HepG2 (cell line): Measurements from ENCODE around the gene SPAG7. TPM values are rescaled to one million over a fixed set of nuclear protein-coding genes. Genes with fewer than 3 reads are reported as not detected.

Experiments used
- FOXJ3 ChIP-seq: sonication (generic); formaldehyde crosslinking; IDR thresholded peaks from 2 replicates; pipeline ENCODE4 v1.4.0; 2020; ENCODE audit warnings: missing genetic modification reagents, mild to moderate bottlenecking, borderline replicate concordance
- KLF6 ChIP-seq: IDR thresholded peaks from 2 replicates; pipeline ENCODE4 v1.8.0; 2016; ENCODE audit warnings: missing biosample characterization, missing genetic modification reagents
- RERE ChIP-seq: IDR thresholded peaks from 2 replicates; pipeline ENCODE4 v1.6.1; 2016; ENCODE audit warnings: low read depth, missing genetic modification reagents, missing compliant biosample characterization
- SALL2 ChIP-seq: sonication (generic); formaldehyde crosslinking; IDR thresholded peaks from 2 replicates; pipeline ENCODE4 v1.8.1; 2023; ENCODE audit warnings: mild to moderate bottlenecking, missing genetic modification reagents, inconsistent platforms
- ZBTB21 ChIP-seq: sonication (generic); formaldehyde crosslinking; IDR thresholded peaks from 2 replicates; pipeline ENCODE4 v1.4.0; 2020; ENCODE audit warnings: missing genetic modification reagents
- ZBTB7A ChIP-seq: sonication (generic); formaldehyde crosslinking; IDR thresholded peaks from 2 replicates; pipeline ENCODE4 v1.8.0; 2022; ENCODE audit warnings: mild to moderate bottlenecking, missing genetic modification reagents
- ZNF138 ChIP-seq: sonication (generic); formaldehyde crosslinking; IDR thresholded peaks from 2 replicates; pipeline ENCODE4 v1.5.0; 2020; ENCODE audit warnings: mild to moderate bottlenecking, low read depth, missing genetic modification reagents
- ZNF143 ChIP-seq: sonication (generic); formaldehyde crosslinking; IDR thresholded peaks from 2 replicates; pipeline ENCODE4 v1.4.0; 2020; ENCODE audit warnings: missing genetic modification reagents
- ZNF232 ChIP-seq: sonication (generic); formaldehyde crosslinking; IDR thresholded peaks from 2 replicates; pipeline ENCODE4 v1.4.0; 2020; ENCODE audit warnings: missing genetic modification reagents, borderline replicate concordance
- ZNF414 ChIP-seq: sonication (generic); formaldehyde crosslinking; IDR thresholded peaks from 2 replicates; pipeline ENCODE4 v1.5.0; 2020; ENCODE audit warnings: missing genetic modification reagents
- ZNF549 ChIP-seq: sonication (generic); formaldehyde crosslinking; IDR thresholded peaks from 2 replicates; pipeline ENCODE4 v1.5.0; 2020; ENCODE audit warnings: missing genetic modification reagents
- ZNF556 ChIP-seq: sonication (generic); formaldehyde crosslinking; IDR thresholded peaks from 2 replicates; pipeline ENCODE4 v1.4.0; 2020; ENCODE audit warnings: mild to moderate bottlenecking, missing genetic modification reagents, borderline replicate concordance
- polyA plus RNA-seq, 8 experiments: library from polyadenylated mRNA; depleted of rRNA in 3 of 8; stranded (reverse) in 7 of 8; unstranded in 1 of 8; fragments of >200 nt; fragmentation: Illumina TruSeq in 4 of 8; extraction: Trizol in 4 of 8; gene quantifications; 2 replicates each; pipeline versions ENCODE4 v1.2.1 to v1.2.3, GENCODE V29; 2011 to 2016; ENCODE audit warnings: low read depth in 4 of 8, missing spikeins in 1 of 8, mixed read lengths in 1 of 8; ENCODE audit not compliant: insufficient read depth in 1 of 8
- total RNA-seq, 5 experiments: library from RNA; depleted of rRNA; stranded (reverse); fragments of >200 nt; fragmentation: Illumina TruSeq; extraction: Trizol; gene quantifications; 2 replicates each; pipeline ENCODE4 v1.2.3, GENCODE V29; 2016; ENCODE audit warnings: low read depth in 1 of 5
- TF ChIP-seq, protein P1 (sequence below), 2 experiments: fragments of 450-650 bp in 1 of 2; sonication (generic) in 1 of 2; formaldehyde crosslinking in 1 of 2; IDR thresholded peaks; 2 replicates each; pipeline versions ENCODE4 v1.6.1 to v1.8.0; 2016 to 2022; ENCODE audit warnings: antibody characterized with exemption in 1 of 2, mild to moderate bottlenecking in 1 of 2, missing genetic modification reagents in 1 of 2

The SPAG7 gene
- total and polyA plus RNA-seq, 2 of the 13 experiments (the other 11 are each of a cell fraction or from before 2014, with no cell fraction given): 51.0 to 59.0 TPM

- TF ChIP-seq, protein P1, sequence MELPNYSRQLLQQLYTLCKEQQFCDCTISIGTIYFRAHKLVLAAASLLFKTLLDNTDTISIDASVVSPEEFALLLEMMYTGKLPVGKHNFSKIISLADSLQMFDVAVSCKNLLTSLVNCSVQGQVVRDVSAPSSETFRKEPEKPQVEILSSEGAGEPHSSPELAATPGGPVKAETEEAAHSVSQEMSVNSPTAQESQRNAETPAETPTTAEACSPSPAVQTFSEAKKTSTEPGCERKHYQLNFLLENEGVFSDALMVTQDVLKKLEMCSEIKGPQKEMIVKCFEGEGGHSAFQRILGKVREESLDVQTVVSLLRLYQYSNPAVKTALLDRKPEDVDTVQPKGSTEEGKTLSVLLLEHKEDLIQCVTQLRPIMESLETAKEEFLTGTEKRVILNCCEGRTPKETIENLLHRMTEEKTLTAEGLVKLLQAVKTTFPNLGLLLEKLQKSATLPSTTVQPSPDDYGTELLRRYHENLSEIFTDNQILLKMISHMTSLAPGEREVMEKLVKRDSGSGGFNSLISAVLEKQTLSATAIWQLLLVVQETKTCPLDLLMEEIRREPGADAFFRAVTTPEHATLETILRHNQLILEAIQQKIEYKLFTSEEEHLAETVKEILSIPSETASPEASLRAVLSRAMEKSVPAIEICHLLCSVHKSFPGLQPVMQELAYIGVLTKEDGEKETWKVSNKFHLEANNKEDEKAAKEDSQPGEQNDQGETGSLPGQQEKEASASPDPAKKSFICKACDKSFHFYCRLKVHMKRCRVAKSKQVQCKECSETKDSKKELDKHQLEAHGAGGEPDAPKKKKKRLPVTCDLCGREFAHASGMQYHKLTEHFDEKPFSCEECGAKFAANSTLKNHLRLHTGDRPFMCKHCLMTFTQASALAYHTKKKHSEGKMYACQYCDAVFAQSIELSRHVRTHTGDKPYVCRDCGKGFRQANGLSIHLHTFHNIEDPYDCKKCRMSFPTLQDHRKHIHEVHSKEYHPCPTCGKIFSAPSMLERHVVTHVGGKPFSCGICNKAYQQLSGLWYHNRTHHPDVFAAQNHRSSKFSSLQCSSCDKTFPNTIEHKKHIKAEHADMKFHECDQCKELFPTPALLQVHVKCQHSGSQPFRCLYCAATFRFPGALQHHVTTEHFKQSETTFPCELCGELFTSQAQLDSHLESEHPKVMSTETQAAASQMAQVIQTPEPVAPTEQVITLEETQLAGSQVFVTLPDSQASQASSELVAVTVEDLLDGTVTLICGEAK (IDR thresholded peaks at IDR 0.05): no peak
- TF ChIP-seq, protein P1 (CRISPR knock-in tag; IDR thresholded peaks at IDR 0.05): peak; percentile 68; the same call in 1 of the 2 replicates
- TF ChIP-seq ZBTB21 (peak; percentile 79), ZBTB7A (peak; percentile 96), ZNF138 (CRISPR knock-in tag) (0 out of 2 replicates have a peak, but pooled peaks have one; percentile 49), ZNF232 (CRISPR knock-in tag) (peak; percentile 50; the same call in 1 of the 2 replicates), RERE (CRISPR knock-in tag) (no peak), FOXJ3 (0 out of 2 replicates have a peak, but pooled peaks have one; percentile 20), SALL2 (CRISPR knock-in tag) (peak; percentile 96), KLF6 (CRISPR knock-in tag) (peak; percentile 53; the same call in 1 of the 2 replicates), ZNF549 (CRISPR knock-in tag) (no peak), ZNF414 (CRISPR knock-in tag) (peak; percentile 72), ZNF556 (CRISPR knock-in tag) (no peak), ZNF143 (CRISPR knock-in tag) (0 out of 2 replicates have a peak, but pooled peaks have one; percentile 15)
Measured at GRCh38 chr17:4986951-4987766, 19.5 kb upstream of the SPAG7 start, which contains the start of gene CAMTA2 (continued).
